ENCODE results near the gene KMT2E.

The KMT2E gene

DNA sequence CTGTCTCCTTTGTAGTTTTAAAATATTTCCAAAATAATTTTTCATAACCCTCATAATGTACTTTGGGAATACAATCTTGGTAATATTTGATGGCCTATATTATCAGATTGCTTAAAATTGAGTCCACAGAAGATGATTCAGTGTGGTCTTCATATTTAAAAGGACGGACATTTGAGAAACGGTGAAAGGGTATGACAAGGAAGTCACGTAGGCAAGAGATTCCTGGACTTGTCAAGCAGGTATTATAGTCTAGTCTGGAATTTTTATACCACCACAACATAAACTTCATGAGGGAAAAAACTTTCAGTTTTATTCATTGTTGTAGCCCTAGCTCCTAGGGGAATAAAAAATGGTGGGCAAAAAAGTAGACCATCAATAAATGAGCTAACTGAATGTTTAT, 82.3 kb downstream of the KMT2E start:
- no peak for DNase-seq

- DNase-seq: peak; percentile 30
These were observed 83.6 kb downstream of the KMT2E start for GRCh38 chr7:105097619-105098018.

GRCh38 chr7:105098863-105099515, 85.0 kb downstream of the KMT2E start:
- DNase-seq: no peak

DNA sequence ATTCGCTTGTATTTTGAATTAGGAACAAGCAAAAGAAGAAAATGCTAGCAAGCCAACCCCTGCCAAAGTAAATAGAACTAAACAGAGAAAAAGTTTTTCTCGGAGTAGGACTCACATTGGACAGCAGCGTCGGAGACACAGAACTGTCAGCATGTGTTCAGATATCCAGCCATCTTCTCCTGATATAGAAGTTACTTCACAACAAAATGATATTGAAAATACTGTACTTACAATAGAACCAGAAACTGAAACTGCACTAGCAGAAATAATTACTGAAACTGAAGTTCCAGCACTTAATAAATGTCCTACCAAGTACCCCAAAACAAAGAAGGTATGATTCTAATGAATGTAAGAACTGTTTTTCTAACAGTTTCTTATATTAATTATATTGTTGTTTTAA, 87.9 kb downstream of the KMT2E start:
- DNase-seq: no peak

DNA sequence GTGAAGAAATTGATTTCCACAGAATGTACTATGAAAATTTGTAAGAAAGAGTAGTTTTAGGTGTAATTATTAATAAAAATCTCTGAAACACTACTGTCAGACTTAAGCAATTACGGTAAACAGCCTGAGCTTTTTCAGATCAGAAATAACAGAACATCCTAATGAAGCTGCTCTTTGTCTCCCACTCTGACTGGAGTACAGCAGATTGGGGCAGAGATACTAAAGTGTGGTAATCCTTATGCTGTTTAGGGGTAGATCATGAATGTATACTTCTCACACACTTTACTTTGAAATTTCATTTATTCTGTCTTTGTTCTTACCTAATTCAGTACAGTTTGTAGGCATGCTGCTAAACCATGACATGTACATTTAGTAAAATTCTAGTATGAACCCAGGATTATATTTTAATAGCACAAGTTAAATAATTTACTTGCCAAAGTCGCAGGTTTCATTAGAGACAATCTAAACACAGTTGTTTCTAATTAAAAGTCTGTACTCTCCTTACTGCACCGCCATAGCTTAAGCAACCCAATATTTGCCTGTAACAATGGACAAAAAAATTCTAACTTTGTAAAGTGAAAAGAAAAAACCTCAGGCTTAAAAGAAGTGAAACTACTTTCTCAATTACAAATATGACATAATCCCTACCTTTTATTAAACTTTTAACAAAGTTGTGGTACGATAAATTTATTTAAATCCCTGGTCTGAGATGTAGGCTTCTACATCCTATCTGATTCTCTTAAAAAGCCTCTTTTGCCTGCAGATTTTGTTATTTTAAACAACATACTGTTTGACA, 88.8 kb downstream of the KMT2E start:
- DNase-seq: no peak

- no peak for DNase-seq
These were observed 91.6 kb downstream of the KMT2E start for GRCh38 chr7:105105579-105105978.

- no peak for DNase-seq
These were observed 92.5 kb downstream of the KMT2E start for GRCh38 chr7:105106473-105106872.

DNA sequence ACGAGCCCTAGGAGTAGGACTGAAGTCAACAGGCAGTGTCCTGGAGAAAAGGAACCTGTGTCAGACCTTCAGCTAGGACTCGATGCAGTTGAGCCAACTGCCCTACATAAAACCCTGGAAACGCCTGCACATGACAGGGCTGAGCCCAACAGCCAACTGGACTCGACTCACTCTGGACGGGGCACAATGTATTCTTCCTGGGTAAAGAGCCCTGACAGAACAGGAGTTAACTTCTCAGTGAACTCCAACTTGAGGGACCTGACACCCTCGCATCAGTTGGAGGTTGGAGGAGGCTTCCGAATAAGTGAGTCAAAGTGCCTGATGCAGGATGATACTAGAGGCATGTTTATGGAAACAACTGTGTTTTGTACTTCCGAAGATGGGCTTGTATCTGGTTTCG, 93.5 kb downstream of the KMT2E start:
- DNase-seq: no peak

DNA sequence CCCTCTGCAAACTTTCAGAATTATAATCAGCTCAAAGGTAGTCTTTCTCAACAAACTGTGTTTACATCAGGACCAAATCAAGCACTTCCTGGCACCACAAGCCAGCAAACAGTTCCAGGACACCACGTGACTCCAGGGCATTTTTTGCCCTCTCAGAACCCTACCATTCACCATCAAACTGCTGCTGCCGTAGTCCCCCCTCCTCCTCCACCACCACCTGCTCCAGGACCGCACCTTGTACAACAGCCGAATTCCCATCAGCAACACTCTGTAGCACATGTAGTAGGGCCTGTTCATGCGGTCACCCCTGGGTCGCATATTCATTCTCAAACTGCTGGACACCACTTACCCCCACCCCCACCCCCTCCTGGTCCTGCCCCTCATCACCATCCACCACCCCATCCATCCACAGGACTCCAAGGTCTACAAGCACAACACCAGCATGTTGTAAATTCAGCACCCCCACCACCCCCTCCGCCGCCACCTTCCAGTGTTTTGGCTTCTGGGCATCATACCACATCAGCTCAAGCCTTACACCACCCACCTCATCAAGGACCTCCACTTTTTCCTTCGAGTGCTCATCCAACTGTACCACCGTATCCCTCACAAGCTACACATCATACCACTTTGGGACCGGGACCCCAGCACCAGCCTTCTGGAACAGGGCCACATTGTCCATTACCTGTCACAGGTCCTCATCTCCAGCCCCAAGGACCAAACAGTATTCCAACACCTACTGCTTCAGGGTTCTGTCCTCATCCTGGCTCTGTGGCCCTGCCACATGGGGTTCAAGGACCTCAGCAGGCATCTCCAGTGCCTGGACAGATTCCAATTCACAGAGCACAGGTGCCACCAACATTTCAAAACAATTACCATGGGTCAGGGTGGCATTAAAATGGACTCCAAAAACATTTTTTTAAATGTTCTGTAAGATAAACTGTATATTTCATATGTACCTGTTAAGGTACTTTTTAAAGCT, 98.7 kb downstream of the KMT2E start:
- DNase-seq: no peak

DNA sequence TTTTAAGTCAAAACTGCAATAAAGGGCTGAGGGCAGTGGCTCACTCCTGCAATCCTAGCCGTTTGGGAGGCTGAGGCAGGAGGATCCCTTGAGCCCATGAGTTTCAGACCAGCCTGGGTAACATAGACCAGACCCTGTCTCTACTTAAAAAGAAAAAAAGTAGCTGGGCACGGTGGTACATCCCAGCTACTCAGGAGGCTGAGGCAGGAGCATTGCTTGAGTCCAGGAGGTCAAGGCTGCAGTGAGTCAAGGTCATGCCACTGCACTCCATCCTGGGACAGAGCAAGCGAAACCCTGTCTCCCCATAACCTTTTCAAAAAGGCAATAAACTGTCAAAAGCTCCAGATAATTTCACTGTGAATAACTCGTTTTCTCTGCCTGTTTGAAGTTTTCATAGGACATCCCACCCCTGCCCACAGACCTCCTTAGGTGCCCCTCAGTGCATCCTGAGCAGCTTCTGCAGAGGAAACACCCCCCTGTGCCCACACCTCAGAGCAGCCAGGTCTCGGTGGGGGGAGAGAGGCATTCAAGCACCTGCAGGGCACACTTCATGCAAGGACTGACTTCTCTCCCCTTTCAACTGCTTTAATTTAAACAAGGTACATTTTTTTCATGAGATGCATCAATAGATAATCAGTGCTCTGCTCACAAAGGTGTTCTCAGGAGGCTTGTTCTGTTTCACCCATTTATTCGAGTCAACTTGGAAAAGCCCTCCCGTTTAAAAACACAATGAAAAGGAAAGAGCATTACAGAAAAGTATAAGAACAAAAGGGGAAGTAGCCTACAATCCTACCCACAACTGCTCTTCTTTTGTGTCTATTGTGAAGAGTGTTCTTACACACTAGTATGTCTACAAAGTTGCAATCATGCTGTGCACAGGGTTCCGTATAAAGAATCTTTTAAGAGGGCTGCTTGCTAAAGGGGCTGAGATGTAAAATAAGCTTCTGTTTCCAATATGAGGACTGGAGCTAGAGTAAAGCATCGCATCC, 104.9 kb downstream of the KMT2E start:
- no peak for DNase-seq

DNA sequence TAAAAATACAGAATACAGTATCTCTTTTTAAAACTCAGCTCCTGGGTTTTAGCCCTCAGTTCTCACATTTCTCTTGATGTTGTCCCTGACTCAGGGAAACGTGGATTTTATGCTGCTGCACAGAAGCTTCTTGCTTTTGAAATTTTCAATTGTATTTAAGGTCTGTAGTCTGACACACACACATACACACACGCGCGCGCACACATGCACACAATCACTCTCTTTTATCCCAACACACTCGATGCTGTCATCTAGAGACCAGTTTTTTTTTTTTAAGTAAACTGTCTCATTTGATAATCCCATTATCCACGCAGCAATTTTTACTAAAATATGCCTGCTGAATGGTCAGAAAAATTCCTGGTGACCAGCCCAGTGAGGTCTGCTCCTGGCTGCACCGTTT, 108.6 kb downstream of the KMT2E start:
- no peak for DNase-seq

DNA sequence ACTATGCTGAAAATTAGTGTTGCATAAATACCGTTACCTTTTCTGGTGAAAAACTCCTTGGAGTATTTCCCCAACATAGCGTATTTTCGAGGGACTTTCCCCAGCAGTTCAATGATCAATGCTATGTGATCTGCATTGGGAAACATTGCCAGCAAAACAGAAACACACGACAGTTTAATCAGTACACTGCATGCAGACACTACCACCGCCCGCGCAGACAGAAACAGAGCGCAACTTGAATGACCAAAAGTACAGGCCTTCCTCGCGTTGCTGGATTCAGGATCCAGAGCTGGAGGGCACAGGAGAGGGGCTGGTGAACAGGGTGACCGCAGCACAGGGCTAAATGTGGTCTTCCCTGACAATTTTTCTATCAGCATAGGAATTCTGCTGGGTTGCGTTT, 111.7 kb downstream of the KMT2E start:
- no peak for DNase-seq

- no peak for DNase-seq
These were observed 112.5 kb downstream of the KMT2E start for GRCh38 chr7:105126436-105126975.

- DNase-seq: no peak
These were observed 113.2 kb downstream of the KMT2E start for GRCh38 chr7:105127179-105127578.

- DNase-seq: no peak
These were observed 116.0 kb downstream of the KMT2E start for GRCh38 chr7:105130048-105130447.

GRCh38 chr7:105130580-105130979, 116.6 kb downstream of the KMT2E start:
- no peak for DNase-seq

DNA sequence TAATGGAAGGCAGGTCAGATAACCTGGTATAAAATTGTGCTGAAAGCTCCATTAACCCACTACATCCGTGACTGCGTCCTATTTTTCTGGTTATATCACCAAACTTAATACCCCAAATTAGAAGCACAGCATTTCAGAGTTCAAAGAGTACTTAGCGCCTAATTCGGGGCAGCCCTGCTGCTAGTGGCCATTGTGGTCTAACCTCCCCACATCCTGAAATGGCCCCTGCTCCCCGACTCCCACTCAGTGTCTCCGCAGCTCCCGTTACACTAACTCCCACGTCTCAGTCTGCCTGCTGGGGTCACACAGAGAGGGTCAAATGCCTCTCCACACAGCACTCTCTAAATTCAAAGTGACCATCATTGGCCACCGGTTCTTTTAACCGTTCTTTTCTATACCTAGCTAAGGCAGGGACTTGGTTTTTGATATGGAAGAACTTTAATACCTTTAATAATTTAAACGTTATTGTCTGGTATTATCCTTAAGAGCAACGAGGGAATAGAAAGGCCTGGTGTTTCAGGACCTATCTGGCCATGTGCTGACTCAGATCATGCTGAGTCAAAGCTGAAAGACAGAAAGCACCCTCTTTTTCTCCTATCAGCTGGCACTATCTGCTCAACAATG, 117.1 kb downstream of the KMT2E start:
- no peak for DNase-seq

- no peak for DNase-seq
These were observed 117.9 kb downstream of the KMT2E start for GRCh38 chr7:105131890-105132289.

DNA sequence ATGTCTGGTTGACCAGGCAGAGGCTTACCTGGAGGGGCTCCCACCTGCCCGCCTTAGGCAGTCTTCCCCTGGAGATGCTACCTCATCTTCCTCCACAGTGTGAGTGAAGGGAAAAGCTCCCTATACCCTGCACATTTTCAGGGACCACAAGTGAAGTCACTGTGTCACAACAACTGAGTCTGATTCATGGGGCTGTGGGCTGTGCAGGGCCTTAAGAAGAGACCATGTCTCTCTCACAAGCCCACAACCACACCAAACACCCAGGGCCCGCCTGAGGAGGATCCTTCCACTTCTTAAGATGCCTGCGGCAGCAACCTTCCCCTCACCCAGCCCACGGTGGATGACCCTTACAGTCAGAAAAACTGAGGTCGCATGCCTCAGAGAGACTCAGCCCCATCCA, 118.3 kb downstream of the KMT2E start:
- DNase-seq: no peak

DNA sequence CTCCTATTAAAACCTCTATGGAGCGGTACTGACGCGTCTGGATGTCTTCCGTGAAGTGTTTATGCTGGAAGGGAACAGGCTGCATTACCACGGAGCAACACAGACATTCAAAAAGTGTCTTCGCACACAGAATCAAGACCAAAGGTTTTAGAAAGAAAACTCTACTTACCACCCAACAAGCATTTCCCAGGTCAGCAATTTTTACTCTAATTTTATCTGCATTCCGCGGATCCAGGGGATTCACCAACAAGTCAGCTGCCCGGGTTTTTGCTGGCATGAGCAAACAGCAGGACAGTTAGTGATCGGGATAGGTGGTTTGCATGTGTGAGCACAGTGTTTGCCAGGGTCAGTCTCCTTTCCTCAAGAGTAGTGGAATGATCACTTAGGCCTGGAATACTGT, 118.8 kb downstream of the KMT2E start:
- no peak for DNase-seq

GRCh38 chr7:105133358-105133757, 119.4 kb downstream of the KMT2E start:
- DNase-seq: no peak
